HL-60 (cell line): ENCODE measurements around the gene ATIC.

Experiments used
- DNase-seq, 2 experiments: peaks; one replicate each; pipeline ENCODE4 v3.0.0-alpha.2; 2010 to 2020; ENCODE audit warnings: low read depth in 1 of 2, low spot score in 1 of 2
- H3K27ac ChIP-seq: fragments of 250-450 bp; sonication (Bioruptor Pico); replicated peaks from 2 replicates; pipeline ENCODE4 v1.5.1; 2020; ENCODE audit warnings: mild to moderate bottlenecking, moderate library complexity
- H3K27me3 ChIP-seq: fragments of 250-450 bp; sonication (Bioruptor Pico); 2 replicates; pipeline ENCODE4 v1.5.1; 2021; ENCODE audit warnings: mild to moderate bottlenecking, moderate library complexity; ENCODE audit not compliant: insufficient read depth, poor library complexity, severe bottlenecking
- H3K4me3 ChIP-seq: replicated peaks from 2 replicates; pipeline ENCODE4 v1.5.1; 2011; ENCODE audit warnings: mild to moderate bottlenecking, control low read depth, low read length; ENCODE audit not compliant: insufficient read depth
- CTCF ChIP-seq: IDR thresholded peaks from one replicate; pipeline ENCODE4 v1.5.1; 2011; ENCODE audit warnings: low read length, control low read depth, inconsistent platforms; ENCODE audit not compliant: insufficient read depth
- GABPA ChIP-seq: IDR thresholded peaks from 2 replicates; pipeline ENCODE4 v1.6.1; 2012; ENCODE audit warnings: low read depth
- POLR2AphosphoS5 ChIP-seq: IDR thresholded peaks from 2 replicates; pipeline ENCODE4 v1.6.1; 2012; ENCODE audit warnings: low read depth
- SPI1 ChIP-seq: IDR thresholded peaks from 2 replicates; pipeline ENCODE4 v1.6.1; 2012; ENCODE audit warnings: low read depth, mild to moderate bottlenecking, borderline replicate concordance
- TF ChIP-seq, protein P1 (sequence below): IDR thresholded peaks from 2 replicates; pipeline ENCODE4 v1.6.1; 2012; ENCODE audit warnings: low read depth; ENCODE audit not compliant: insufficient replicate concordance

ATIC gene

GRCh38 chr2:215374642-215375466, 63.0 kb downstream of the ATIC start:
- Histone ChIP-seq H3K4me3 (no peak overlapping the region), H3K27ac (no peak overlapping the region), H3K27me3 (no peaks in the 10 kb centered on the region)
- no peak for DNase-seq
- TF ChIP-seq, protein P1, sequence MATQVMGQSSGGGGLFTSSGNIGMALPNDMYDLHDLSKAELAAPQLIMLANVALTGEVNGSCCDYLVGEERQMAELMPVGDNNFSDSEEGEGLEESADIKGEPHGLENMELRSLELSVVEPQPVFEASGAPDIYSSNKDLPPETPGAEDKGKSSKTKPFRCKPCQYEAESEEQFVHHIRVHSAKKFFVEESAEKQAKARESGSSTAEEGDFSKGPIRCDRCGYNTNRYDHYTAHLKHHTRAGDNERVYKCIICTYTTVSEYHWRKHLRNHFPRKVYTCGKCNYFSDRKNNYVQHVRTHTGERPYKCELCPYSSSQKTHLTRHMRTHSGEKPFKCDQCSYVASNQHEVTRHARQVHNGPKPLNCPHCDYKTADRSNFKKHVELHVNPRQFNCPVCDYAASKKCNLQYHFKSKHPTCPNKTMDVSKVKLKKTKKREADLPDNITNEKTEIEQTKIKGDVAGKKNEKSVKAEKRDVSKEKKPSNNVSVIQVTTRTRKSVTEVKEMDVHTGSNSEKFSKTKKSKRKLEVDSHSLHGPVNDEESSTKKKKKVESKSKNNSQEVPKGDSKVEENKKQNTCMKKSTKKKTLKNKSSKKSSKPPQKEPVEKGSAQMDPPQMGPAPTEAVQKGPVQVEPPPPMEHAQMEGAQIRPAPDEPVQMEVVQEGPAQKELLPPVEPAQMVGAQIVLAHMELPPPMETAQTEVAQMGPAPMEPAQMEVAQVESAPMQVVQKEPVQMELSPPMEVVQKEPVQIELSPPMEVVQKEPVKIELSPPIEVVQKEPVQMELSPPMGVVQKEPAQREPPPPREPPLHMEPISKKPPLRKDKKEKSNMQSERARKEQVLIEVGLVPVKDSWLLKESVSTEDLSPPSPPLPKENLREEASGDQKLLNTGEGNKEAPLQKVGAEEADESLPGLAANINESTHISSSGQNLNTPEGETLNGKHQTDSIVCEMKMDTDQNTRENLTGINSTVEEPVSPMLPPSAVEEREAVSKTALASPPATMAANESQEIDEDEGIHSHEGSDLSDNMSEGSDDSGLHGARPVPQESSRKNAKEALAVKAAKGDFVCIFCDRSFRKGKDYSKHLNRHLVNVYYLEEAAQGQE = no peak
- TF ChIP-seq POLR2AphosphoS5 (no peak), SPI1 (no peak), GABPA (no peak), CTCF (no peak)

GRCh38 chr2:215375467-215375830, 63.6 kb downstream of the ATIC start:
- no peak for DNase-seq
- no peaks in the 10 kb centered on the region for H3K27me3 ChIP-seq
- H3K4me3 ChIP-seq = no peak overlapping the region
- no peak overlapping the region for H3K27ac ChIP-seq
- TF ChIP-seq POLR2AphosphoS5 = no peak
- TF ChIP-seq, protein P1 = no peak
- no peak for TF ChIP-seq GABPA
- TF ChIP-seq SPI1 = no peak
- TF ChIP-seq CTCF = no peak

DNA sequence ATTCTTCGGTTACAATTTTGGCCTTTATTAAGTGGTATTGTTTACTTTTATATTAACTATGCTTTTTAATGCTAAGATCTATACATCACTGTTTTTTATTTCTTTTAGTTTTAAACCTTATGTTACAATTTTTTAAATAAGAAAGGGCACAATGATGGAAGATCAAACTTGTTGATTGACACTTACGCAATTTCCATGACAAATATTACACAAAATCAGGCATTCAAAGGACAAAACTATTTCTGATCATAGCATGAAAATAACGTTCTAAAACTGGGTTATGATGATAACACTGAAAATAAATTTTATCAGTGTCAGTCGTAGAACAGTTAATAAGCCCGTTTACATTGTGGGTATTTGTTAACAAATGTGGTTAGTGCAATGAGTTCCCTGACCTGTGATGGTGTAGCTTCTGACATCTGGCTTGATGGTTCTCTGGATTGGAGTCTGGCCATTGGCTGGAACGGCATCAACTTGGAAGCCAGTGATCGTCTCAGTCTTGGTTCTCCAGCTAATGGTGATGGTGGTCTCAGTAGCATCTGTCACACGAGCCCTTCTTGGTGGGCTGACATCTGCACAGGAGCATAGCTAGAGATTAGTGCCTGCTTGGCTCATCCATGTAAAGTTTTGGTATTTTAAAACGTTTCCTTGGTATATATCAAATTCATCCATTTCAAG, 64.4 kb downstream of the ATIC start:
- no peak overlapping the region for H3K27ac ChIP-seq
- no peak overlapping the region for H3K4me3 ChIP-seq
- TF ChIP-seq GABPA = no peak
- TF ChIP-seq SPI1 = no peak
- TF ChIP-seq, protein P1 = no peak
- TF ChIP-seq CTCF = no peak
- no peak for TF ChIP-seq POLR2AphosphoS5
- no peaks in the 10 kb centered on the region for H3K27me3 ChIP-seq
- DNase-seq = no peak
